GM19372 (cell line): ENCODE data around the gene TNFSF8.

Experiments used
- ATAC-seq: cut with Tn5 transposase; IDR thresholded peaks from one replicate; pipeline ENCODE4 v1.9.1; 2021; ENCODE audit warnings: mild to moderate bottlenecking, low read depth, moderate library complexity; ENCODE audit not compliant: unreplicated experiment

TNFSF8 gene

GRCh38 chr9:114937516-114937915 is 7.1 kb upstream of the TNFSF8 start:
- ATAC-seq: no peak

- no peak for ATAC-seq
Measured at GRCh38 chr9:114936581-114936980, 6.2 kb upstream of the TNFSF8 start.

- ATAC-seq: no peak
Measured at GRCh38 chr9:114935119-114935518, 4.7 kb upstream of the TNFSF8 start.

GRCh38 chr9:114932502-114932901 is 2.1 kb upstream of the TNFSF8 start:
- no peak for ATAC-seq

GRCh38 chr9:114931407-114931806 is 1.0 kb upstream of the TNFSF8 start:
- no peak for ATAC-seq

GRCh38 chr9:114929201-114929600 is 1.2 kb downstream of the TNFSF8 start:
- no peak for ATAC-seq

- ATAC-seq: no peak
Measured at GRCh38 chr9:114928671-114929070, 1.7 kb downstream of the TNFSF8 start.

- no peak for ATAC-seq
Measured at GRCh38 chr9:114928136-114928535, 2.3 kb downstream of the TNFSF8 start.

GRCh38 chr9:114925672-114926071 is 4.7 kb downstream of the TNFSF8 start:
- no peak for ATAC-seq

GRCh38 chr9:114925039-114925438 is 5.4 kb downstream of the TNFSF8 start:
- ATAC-seq: no peak

GRCh38 chr9:114924327-114924726 is 6.1 kb downstream of the TNFSF8 start:
- ATAC-seq: no peak

GRCh38 chr9:114923918-114924317 is 6.5 kb downstream of the TNFSF8 start:
- no peak for ATAC-seq

GRCh38 chr9:114921171-114921570 is 9.2 kb downstream of the TNFSF8 start:
- ATAC-seq: no peak

- no peak for ATAC-seq
Measured at GRCh38 chr9:114919611-114920010, 10.8 kb downstream of the TNFSF8 start.

- no peak for ATAC-seq
Measured at GRCh38 chr9:114916481-114916880, 13.9 kb downstream of the TNFSF8 start.

GRCh38 chr9:114914139-114914538 is 16.3 kb downstream of the TNFSF8 start:
- ATAC-seq: no peak

- no peak for ATAC-seq
Measured at GRCh38 chr9:114913656-114914055, 16.7 kb downstream of the TNFSF8 start.

GRCh38 chr9:114913217-114913616 is 17.2 kb downstream of the TNFSF8 start:
- ATAC-seq: no peak

GRCh38 chr9:114911167-114911821 is 19.1 kb downstream of the TNFSF8 start:
- no peak for ATAC-seq

- ATAC-seq: no peak
Measured at GRCh38 chr9:114910541-114910940, 19.9 kb downstream of the TNFSF8 start.

- no peak for ATAC-seq
Measured at GRCh38 chr9:114909661-114910060, 20.7 kb downstream of the TNFSF8 start.

- ATAC-seq: no peak
Measured at GRCh38 chr9:114908805-114909448, 21.5 kb downstream of the TNFSF8 start.
